GM18907 (cell line): ENCODE measurements around the gene CSK.

Experiments
- ATAC-seq: cut with Tn5 transposase; IDR thresholded peaks from one replicate; pipeline ENCODE4 v1.9.1; 2021; ENCODE audit warnings: mild to moderate bottlenecking, moderate library complexity; ENCODE audit not compliant: unreplicated experiment

CSK gene

GRCh38 chr15:74799856-74800558 lies 18.1 kb downstream of the CSK start:
- peak; percentile 75 for ATAC-seq

GRCh38 chr15:74800559-74801094 lies 18.7 kb downstream of the CSK start:
- no peak for ATAC-seq

DNA sequence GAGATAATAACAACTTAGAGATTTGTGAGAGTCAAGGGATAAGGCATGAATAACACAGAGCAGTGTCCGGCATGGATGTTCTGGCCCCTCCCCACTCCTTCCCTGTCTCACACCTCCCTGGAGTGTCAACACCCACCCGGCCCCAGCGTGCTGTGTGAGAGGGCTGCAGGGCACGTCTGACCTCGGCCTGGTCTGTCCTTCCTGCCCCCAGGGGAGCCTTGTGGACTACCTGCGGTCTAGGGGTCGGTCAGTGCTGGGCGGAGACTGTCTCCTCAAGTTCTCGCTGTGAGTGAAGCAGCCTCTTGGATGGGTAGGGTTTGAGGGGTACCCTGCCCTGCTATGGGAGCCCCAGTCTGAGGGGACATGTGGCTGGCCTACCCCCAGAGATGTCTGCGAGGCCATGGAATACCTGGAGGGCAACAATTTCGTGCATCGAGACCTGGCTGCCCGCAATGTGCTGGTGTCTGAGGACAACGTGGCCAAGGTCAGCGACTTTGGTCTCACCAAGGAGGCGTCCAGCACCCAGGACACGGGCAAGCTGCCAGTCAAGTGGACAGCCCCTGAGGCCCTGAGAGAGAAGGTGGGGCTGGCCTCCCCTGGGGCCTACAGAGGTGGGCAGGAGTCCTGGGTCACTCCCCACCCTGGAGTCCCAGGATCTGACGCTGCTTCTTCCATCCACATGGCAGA lies 19.6 kb downstream of the CSK start:
- ATAC-seq, result no peak

- ATAC-seq, result no peak
These were observed 20.4 kb downstream of the CSK start for GRCh38 chr15:74802290-74802689.

- ATAC-seq, result no peak
These were observed 21.1 kb downstream of the CSK start for GRCh38 chr15:74802862-74803447.

GRCh38 chr15:74804935-74805334 lies 23.1 kb downstream of the CSK start:
- no peak for ATAC-seq

- ATAC-seq, result no peak
These were observed 25.4 kb downstream of the CSK start for GRCh38 chr15:74807282-74807681.

- no peak for ATAC-seq
These were observed 26.4 kb downstream of the CSK start for GRCh38 chr15:74808078-74808839.

DNA sequence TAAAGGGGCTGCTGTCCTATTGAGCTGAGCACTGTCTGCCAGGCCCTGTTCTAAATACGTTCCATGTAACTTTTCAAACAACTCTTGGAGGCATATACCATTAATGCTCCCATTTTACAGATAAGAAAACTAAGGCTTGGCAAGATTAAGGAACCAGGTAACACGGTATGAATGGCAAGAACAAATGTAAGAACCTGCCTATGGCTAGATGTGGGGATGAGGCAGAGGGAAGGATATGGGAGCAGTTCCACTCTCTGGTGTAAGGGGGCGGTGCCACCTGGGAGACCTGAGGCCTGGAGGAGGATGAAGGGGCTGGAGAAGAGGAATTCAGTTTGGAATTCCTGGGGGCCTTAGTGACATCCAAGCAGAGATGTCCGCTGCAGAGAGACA lies 27.0 kb downstream of the CSK start:
- no peak for ATAC-seq

DNA sequence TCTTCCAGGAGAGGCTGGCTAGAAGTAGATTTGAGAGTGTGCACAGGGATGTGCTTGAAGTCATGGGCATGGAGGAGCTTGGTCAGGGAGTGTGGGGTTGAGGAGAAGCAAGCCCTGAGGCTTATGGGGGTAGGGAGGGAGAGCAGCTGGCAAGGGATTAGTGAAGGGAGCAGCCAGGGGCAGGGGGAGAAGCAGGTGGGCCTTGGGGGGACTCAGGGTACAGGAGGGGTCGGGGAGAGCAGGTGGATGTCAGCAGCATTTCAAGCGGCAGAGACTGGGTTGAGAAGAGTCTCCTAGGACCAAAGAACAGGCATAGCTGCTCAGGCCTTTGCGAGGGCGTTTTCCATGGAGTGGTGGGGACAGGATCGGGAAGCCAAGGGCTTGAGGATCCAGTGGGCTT lies 27.4 kb downstream of the CSK start:
- no peak for ATAC-seq

- no peak for ATAC-seq
These were observed 28.1 kb downstream of the CSK start for GRCh38 chr15:74809956-74810355.

- no peak for ATAC-seq
These were observed 30.7 kb downstream of the CSK start, which contains the start of gene LMAN1L for GRCh38 chr15:74812533-74812932. Gene LMAN1L, plus strand, starts transcription at chr15:74812835. Its CDS starts 20 bp downstream, at chr15:74812855.

GRCh38 chr15:74815121-74815934 lies 33.4 kb downstream of the CSK start:
- no peak for ATAC-seq

- no peak for ATAC-seq
These were observed 34.1 kb downstream of the CSK start for GRCh38 chr15:74815961-74816360.

GRCh38 chr15:74816624-74817369 lies 34.9 kb downstream of the CSK start:
- ATAC-seq, result no peak

DNA sequence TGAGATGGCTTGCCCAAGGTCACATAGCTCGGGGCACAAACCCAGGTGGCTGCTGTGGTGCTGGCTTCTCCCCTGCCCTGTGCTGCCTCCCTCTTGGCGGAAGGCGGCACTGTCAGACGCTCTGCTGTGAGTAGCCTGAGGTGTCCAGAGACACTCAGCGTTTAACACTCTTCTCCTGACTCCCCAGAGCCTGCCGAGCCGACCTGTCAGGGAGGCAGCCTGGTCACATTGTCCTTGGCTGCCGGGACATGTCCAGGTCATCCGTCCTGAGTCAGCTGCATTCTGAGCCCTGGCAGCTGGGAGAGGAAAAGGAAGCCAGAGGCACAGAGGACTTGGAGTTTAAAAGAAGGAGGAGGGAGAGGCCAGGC lies 35.5 kb downstream of the CSK start:
- ATAC-seq, result no peak

DNA sequence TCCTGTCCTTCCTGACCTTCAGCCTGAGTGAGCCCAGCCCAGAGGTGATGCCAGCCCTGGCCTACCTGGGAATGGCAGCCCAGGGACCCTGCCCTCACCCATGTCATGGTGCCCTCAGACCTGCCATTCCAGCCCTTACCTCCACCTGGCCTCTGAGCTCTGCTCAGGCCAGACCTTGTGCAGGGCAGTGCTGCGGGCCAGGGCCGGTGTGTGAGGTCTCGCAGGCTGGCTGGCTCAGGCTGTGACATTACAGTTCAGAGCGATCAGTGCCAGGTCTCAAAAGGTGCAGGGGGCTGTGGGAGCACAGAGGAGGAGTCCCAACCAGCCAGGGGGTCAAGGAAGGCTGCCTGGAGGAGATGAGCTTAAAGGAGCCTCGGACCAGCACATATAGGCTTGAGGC lies 38.2 kb downstream of the CSK start:
- no peak for ATAC-seq

DNA sequence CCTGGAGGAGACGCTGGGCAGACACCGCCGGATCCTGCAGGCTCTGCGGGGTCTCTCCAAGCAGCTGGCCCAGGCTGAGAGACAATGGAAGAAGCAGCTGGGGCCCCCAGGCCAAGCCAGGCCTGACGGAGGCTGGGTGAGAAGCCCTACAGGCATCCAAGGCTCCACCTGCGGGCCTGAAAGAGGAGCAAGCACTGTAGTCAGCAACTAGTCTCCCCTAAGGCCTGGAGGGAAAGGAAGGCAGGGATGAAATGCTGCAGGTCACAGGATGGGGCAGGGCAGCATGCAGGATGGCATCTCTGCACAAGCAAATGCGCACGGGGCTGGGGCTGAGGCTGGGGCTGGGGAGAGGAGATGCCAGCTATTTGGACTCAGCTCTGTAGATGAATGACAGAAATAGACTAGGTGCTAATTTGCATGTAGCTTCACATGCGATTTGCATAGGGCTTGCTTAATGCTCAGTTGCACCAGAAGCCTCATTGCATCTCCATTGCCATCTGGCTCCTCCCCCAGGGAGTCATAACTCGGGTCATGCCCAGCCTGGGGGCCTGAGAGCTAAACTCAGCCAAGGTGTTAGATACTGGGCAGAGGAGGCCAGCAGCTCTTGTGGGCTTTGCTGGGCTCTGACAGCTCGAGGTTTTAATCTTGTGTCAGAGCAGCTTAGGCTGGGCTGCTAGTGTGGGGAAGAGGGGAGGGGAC lies 39.4 kb downstream of the CSK start:
- peak; percentile 72 for ATAC-seq

DNA sequence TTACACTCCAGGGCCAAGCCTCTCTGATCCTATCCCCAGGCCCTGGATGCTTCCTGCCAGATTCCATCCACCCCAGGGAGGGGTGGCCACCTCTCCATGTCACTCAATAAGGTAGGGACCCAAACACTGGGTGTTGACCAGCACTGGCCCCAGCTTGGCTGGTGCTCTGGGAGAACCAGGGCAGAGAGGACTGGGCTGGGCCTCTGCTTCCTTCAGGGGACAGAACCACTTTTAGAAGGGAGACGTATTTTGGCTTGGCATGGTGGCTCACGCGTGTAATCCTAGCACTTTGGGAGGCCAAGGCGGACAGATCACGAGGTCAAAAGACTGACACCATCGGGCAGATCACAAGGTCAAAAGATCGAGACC lies 39.9 kb downstream of the CSK start:
- no peak for ATAC-seq
